ENCODE measurements around the gene GALNT3. TPM values are rescaled to one million over a fixed set of nuclear protein-coding genes. Genes with fewer than 3 reads are reported as not detected.

Gene GALNT3
- total and polyA plus RNA-seq, 2 of the 8 experiments (the other 6 are each of a cell fraction or from before 2014, with no cell fraction given), result 3.4 to 23.6 TPM

DNA sequence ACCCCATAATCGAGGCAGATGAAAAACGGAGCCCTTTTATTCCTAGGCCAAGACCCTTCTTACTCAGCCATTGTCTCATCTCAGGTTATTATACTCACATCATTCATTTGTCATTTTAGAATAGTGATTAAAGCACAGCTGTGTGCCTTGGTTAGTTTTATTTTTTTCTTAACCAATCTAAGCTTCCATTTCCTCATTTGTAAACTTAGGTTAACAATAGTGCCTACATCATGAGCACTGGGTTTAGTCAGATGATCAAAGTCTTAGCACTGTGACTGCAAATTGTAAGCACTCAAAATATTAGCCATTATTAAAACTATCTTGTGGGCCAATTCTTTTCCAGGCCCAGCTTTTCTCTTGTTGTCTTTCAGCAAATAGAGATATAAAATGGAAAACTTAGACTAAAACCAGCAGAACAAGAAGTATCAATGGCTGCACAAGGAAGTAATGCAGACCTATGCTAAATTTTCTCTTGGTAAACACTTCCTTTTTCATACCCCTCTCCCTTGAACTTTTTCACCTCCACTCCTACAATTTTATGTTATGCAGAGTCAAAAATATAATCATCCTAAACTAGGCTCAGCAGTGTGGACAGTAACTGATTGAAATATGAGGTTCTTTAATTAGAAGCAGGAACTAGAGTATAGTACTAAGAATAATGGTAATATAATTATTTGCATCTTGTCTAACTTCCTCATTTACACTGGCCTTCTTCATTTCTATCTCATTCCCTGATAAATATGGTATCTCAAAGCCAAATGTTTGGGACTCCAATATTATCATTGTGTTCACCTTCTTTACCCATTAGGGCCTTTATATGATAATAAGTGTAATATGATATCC is 21.5 kb upstream of the GALNT3 start:
- POLR2A ChIA-PET (ENCODE audit: partially characterized antibody), result no interaction called here
- H3K4me1 ChIP-seq (replicated peaks in 1 of 4; ENCODE audit: control insufficient read depth in 3 of 4, insufficient read depth in 4 of 4, low read length in 3 of 4), result peaks cover 0 to 3% (median 0%) of the 10 kb centered on the region in 4 experiments; a peak in 1 of 7 replicates
- no peak for FAIRE-seq
- no peak overlapping the region for H3K27ac ChIP-seq (ENCODE audit: low read depth, low read length)
- no peak overlapping the region for H2AK5ac ChIP-seq (ENCODE audit: low read depth, low read length)
- H3K23me2 ChIP-seq (ENCODE audit: low read depth, low read length), result no peaks in the 10 kb centered on the region
- no peak overlapping the region for H2BK15ac ChIP-seq (ENCODE audit: low read length)
- H2AFZ ChIP-seq (ENCODE audit: low read length), result no peak overlapping the region
- no peak overlapping the region for H4K91ac ChIP-seq (replicated peaks; ENCODE audit: insufficient read length, low read length)
- no peak overlapping the region for H2BK120ac ChIP-seq (replicated peaks; ENCODE audit: low read depth, low read length)
- 87% methylated on average over 2 of the region's 2 CpGs; no CpG with 5 or more reads in 1 of the 2 experiments for WGBS, 2 experiments (ENCODE audit: extremely low coverage in 1 of 2, insufficient coverage in 1 of 2, insufficient read length in 1 of 2, insufficient replicate concordance in 2 of 2, low coverage in 1 of 2, low lambda C conversion rate in 2 of 2, missing lambda C conversion rate in 1 of 2)
- no peak overlapping the region for H3K4me3 ChIP-seq (ENCODE audit: extremely low read depth in 1 of 4, insufficient read depth in 2 of 4, low read depth in 3 of 4, low read length in 4 of 4)
- CTCF ChIA-PET (ENCODE audit: partially characterized antibody), result interaction anchor here (0.7 to 1.2 kb wide), 2 partner anchors 31 to 252 kb away, joined by 3 read pairs; no protein-coding TSS in a partner anchor
- H3K79me1 ChIP-seq (ENCODE audit: low read depth, low read length), result no peaks in the 10 kb centered on the region
- H3K23ac ChIP-seq (ENCODE audit: insufficient read length), result no peak overlapping the region
- no peak overlapping the region for H2BK12ac ChIP-seq (ENCODE audit: low read depth, low read length)
- H3K36me3 ChIP-seq (ENCODE audit: control insufficient read depth in 2 of 4, insufficient read depth in 4 of 4, low read length in 3 of 4), result no peaks in the 10 kb centered on the region
- no peak for DNase-seq (ENCODE audit: low read depth in 1 of 2, low spot score in 2 of 2)
- H4K5ac ChIP-seq (ENCODE audit: insufficient read length, low read depth, low read length), result no peak overlapping the region
- H3K79me2 ChIP-seq (ENCODE audit: control insufficient read depth in 1 of 2, insufficient read depth in 2 of 2, low read length in 2 of 2), result no peaks in the 10 kb centered on the region
- no peak overlapping the region for H3K14ac ChIP-seq (ENCODE audit: insufficient read length)
- no peak overlapping the region for H3K56ac ChIP-seq (replicated peaks; ENCODE audit: insufficient read length, low read depth, low read length)
- H3K18ac ChIP-seq (ENCODE audit: extremely low read depth, low read length), result no peak overlapping the region
- no peaks in the 10 kb centered on the region for H3K9me3 ChIP-seq (ENCODE audit: insufficient read depth in 2 of 2, low read depth in 1 of 2, low read length in 1 of 2)
- H4K20me1 ChIP-seq (replicated peaks in 1 of 2; ENCODE audit: control insufficient read depth in 1 of 2, insufficient read depth in 2 of 2, low read length in 2 of 2), result no peaks in the 10 kb centered on the region
- TF ChIP-seq, protein P1, sequence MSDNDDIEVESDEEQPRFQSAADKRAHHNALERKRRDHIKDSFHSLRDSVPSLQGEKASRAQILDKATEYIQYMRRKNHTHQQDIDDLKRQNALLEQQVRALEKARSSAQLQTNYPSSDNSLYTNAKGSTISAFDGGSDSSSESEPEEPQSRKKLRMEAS (IDR thresholded peaks at IDR 0.05), result no peak
- no peak for TF ChIP-seq POU5F1 (IDR thresholded peaks at IDR 0.05; ENCODE audit: low read depth, low read length)
- TF ChIP-seq EGR1 (IDR thresholded peaks at IDR 0.05; ENCODE audit: borderline replicate concordance, low read depth, low read length), result no peak
- TF ChIP-seq FOSL1 (IDR thresholded peaks at IDR 0.05; ENCODE audit: insufficient read depth, low read depth, low read length), result no peak
- TF ChIP-seq KDM4A (IDR thresholded peaks at IDR 0.05; ENCODE audit: low read depth, low read length, severe bottlenecking), result no peak
- no peak for TF ChIP-seq SP1 (IDR thresholded peaks at IDR 0.05; ENCODE audit: low read depth, low read length)
- TF ChIP-seq, protein P2, sequence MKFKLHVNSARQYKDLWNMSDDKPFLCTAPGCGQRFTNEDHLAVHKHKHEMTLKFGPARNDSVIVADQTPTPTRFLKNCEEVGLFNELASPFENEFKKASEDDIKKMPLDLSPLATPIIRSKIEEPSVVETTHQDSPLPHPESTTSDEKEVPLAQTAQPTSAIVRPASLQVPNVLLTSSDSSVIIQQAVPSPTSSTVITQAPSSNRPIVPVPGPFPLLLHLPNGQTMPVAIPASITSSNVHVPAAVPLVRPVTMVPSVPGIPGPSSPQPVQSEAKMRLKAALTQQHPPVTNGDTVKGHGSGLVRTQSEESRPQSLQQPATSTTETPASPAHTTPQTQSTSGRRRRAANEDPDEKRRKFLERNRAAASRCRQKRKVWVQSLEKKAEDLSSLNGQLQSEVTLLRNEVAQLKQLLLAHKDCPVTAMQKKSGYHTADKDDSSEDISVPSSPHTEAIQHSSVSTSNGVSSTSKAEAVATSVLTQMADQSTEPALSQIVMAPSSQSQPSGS (IDR thresholded peaks at IDR 0.05; ENCODE audit: low read length), result no peak
- H3K27me3 ChIP-seq (replicated peaks in 1 of 4; ENCODE audit: control insufficient read depth in 3 of 4, extremely low read depth in 1 of 4, insufficient read depth in 3 of 4, low read length in 3 of 4), result peaks cover 0 to 1% (median 0%) of the 10 kb centered on the region in 4 experiments; a peak in 1 of 7 replicates
- no peak overlapping the region for H2BK20ac ChIP-seq (ENCODE audit: low read length)
- no peak overlapping the region for H2BK5ac ChIP-seq (ENCODE audit: low read depth, low read length)
- H3K9ac ChIP-seq (replicated peaks in 1 of 4; ENCODE audit: extremely low read depth in 1 of 4, low read depth in 3 of 4, low read length in 3 of 4), result no peak overlapping the region; a peak in 1 of 7 replicates
- no peak overlapping the region for H4K8ac ChIP-seq (ENCODE audit: extremely low read depth, insufficient read depth, low read length)
- no peak overlapping the region for H3K4me2 ChIP-seq (ENCODE audit: insufficient read depth in 1 of 2, low read depth in 2 of 2, low read length in 2 of 2)
- no peak overlapping the region for H3K4ac ChIP-seq (replicated peaks; ENCODE audit: insufficient read length, low read depth, low read length)
